ENCODE measurements around the gene GDPD5. TPM values are rescaled to one million over a fixed set of nuclear protein-coding genes. Genes with fewer than 3 reads are reported as not detected.

GDPD5 gene
- total RNA-seq, 2 donors from 2014 or later = 3.0 to 8.6 TPM

DNA sequence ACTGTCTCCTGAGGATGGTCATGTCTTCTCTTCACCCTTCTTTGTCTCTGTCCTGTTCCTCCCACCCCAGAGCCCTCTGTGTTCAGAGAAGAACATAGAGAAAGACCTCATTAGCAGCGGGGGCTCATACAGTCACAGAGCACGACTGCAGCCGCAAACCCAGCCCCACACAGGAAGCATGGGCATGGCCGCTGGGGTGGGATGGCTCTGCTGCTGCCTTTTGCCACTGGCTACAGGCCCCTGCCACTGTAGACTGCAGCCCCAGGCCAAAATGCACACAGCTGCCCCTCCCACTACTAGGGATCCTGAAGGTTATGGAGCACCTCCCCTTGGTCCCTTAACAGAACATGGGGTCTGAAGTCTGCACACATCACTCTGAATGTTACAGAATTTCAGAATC, 57.9 kb downstream of the GDPD5 start:
- H3K4me1 Mint-ChIP-seq = peaks cover 24% of the 10 kb centered on the region
- Histone ChIP-seq H3K27me3 (ENCODE audit: control insufficient read depth, insufficient read depth, low read length, poor library complexity, severe bottlenecking) (no peaks in the 10 kb centered on the region), H3K36me3 (ENCODE audit: control insufficient read depth, insufficient read depth, low read length) (no peaks in the 10 kb centered on the region), H3K4me1 (ENCODE audit: control insufficient read depth, insufficient read depth, low read length) (peaks cover 19% of the 10 kb centered on the region), H3K27ac (ENCODE audit: low read depth, low read length) (no peak overlapping the region), H3K9ac (ENCODE audit: extremely low read depth, low read length, poor library complexity, severe bottlenecking) (no peak overlapping the region), H3K4me3 (ENCODE audit: low read length) (no peak overlapping the region), H3K9me3 (ENCODE audit: control insufficient read depth, low read length) (no peaks in the 10 kb centered on the region)
- no peaks in the 10 kb centered on the region for H3K36me3 Mint-ChIP-seq (ENCODE audit: low read depth)
- H3K27ac Mint-ChIP-seq = no peak overlapping the region
- 80 to 88% methylated on average over 1 to 4 of the region's 4 CpGs for WGBS, 2 experiments (ENCODE audit: insufficient coverage in 1 of 2, insufficient read length in 1 of 2)
- H3K9me3 Mint-ChIP-seq = no peaks in the 10 kb centered on the region
- no peak overlapping the region for H3K4me3 Mint-ChIP-seq
- no peaks in the 10 kb centered on the region for H3K27me3 Mint-ChIP-seq (ENCODE audit: insufficient read depth)
- no peak for DNase-seq
- TF ChIP-seq, protein P1, sequence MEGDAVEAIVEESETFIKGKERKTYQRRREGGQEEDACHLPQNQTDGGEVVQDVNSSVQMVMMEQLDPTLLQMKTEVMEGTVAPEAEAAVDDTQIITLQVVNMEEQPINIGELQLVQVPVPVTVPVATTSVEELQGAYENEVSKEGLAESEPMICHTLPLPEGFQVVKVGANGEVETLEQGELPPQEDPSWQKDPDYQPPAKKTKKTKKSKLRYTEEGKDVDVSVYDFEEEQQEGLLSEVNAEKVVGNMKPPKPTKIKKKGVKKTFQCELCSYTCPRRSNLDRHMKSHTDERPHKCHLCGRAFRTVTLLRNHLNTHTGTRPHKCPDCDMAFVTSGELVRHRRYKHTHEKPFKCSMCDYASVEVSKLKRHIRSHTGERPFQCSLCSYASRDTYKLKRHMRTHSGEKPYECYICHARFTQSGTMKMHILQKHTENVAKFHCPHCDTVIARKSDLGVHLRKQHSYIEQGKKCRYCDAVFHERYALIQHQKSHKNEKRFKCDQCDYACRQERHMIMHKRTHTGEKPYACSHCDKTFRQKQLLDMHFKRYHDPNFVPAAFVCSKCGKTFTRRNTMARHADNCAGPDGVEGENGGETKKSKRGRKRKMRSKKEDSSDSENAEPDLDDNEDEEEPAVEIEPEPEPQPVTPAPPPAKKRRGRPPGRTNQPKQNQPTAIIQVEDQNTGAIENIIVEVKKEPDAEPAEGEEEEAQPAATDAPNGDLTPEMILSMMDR (conservative IDR thresholded peaks at IDR 0.05) = no peak

DNA sequence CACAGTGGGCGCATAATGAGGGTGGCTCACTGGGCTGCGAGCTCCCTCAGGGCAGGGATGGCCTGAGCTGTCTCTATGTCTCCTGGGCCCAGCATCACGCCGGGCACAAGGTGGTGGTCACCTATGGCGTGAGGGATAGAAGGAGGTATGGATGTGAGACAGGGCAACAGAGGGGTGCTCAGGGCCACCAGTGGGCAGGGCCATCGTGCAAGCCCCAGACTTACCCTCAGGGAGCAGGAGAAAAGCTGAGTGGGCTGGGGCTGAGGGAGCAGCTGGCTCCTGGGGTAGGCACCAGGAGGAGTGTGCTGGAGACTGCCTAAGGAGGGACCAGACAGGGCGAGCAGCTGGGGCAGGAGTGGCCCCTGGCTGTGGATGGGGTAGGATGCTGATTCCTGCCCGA, 58.4 kb downstream of the GDPD5 start:
- Mint-ChIP-seq H3K4me1 (peaks cover 30% of the 10 kb centered on the region), H3K4me3 (no peak overlapping the region), H3K27me3 (ENCODE audit: insufficient read depth) (no peaks in the 10 kb centered on the region), H3K36me3 (ENCODE audit: low read depth) (no peaks in the 10 kb centered on the region), H3K9me3 (no peaks in the 10 kb centered on the region), H3K27ac (no peak overlapping the region)
- 89 to 93% methylated on average over 2 to 7 of the region's 8 CpGs for WGBS, 2 experiments (ENCODE audit: insufficient coverage in 1 of 2, insufficient read length in 1 of 2)
- Histone ChIP-seq H3K27me3 (ENCODE audit: control insufficient read depth, insufficient read depth, low read length, poor library complexity, severe bottlenecking) (no peaks in the 10 kb centered on the region), H3K27ac (ENCODE audit: low read depth, low read length) (no peak overlapping the region), H3K9me3 (ENCODE audit: control insufficient read depth, low read length) (no peaks in the 10 kb centered on the region), H3K9ac (ENCODE audit: extremely low read depth, low read length, poor library complexity, severe bottlenecking) (no peak overlapping the region), H3K36me3 (ENCODE audit: control insufficient read depth, insufficient read depth, low read length) (no peaks in the 10 kb centered on the region), H3K4me3 (ENCODE audit: low read length) (no peak overlapping the region), H3K4me1 (ENCODE audit: control insufficient read depth, insufficient read depth, low read length) (peaks cover 19% of the 10 kb centered on the region)
- TF ChIP-seq, protein P1 (conservative IDR thresholded peaks at IDR 0.05) = no peak
- no peak for DNase-seq

DNA sequence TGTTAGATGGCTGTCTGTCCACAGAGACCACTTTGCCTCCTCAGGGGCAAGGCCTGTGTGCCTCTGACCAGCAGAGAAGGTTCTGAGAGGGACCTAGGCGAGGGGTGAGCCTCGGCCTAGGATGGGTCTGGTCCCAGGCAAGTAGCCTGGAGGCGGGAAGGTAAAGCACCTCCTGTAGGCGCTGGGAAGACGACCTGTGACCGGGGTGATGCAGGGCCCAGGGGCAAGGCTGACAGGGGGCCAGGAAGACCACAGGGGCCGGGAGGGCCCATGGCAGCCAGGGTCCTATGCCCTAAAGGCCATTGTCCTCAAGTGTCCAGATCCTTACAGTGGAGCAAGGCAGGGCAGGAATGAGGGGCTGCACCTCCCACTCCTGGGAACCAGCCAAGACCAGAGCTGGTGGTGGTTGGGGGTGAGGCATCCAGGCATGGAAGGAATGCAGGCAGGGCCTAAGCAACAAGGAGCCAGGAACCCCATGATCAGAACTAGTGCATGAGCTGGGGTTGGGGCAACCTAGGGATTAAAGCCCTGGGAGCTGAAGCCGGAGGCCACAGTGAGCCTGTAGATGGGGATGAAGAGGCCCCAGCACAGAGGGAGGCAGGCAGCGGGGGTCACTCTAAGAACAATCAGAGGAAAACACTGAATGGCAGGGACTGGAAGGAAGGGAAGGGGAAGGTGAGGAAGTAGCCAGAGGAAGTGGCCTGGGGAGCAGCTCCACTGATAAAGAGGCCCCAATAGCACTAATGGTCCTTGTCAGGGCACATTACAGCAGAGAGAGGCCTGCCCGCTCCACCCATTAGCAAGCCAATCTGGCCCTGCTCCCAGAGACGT, 59.8 kb downstream of the GDPD5 start:
- Histone ChIP-seq H3K9me3 (ENCODE audit: control insufficient read depth, low read length) (no peaks in the 10 kb centered on the region), H3K27me3 (ENCODE audit: control insufficient read depth, insufficient read depth, low read length, poor library complexity, severe bottlenecking) (no peaks in the 10 kb centered on the region), H3K36me3 (ENCODE audit: control insufficient read depth, insufficient read depth, low read length) (no peaks in the 10 kb centered on the region), H3K4me1 (ENCODE audit: control insufficient read depth, insufficient read depth, low read length) (peaks cover 22% of the 10 kb centered on the region), H3K4me3 (ENCODE audit: low read length) (no peak overlapping the region), H3K9ac (ENCODE audit: extremely low read depth, low read length, poor library complexity, severe bottlenecking) (no peak overlapping the region), H3K27ac (ENCODE audit: low read depth, low read length) (no peak overlapping the region)
- H3K4me1 Mint-ChIP-seq = peaks cover 31% of the 10 kb centered on the region
- H3K36me3 Mint-ChIP-seq (ENCODE audit: low read depth) = no peaks in the 10 kb centered on the region
- H3K27ac Mint-ChIP-seq = peak overlapping the region; percentile 56
- H3K27me3 Mint-ChIP-seq (ENCODE audit: insufficient read depth) = no peaks in the 10 kb centered on the region
- peak; percentile 71 for DNase-seq
- WGBS, 2 experiments (ENCODE audit: insufficient coverage in 1 of 2, insufficient read length in 1 of 2) = 83 to 86% methylated on average over 9 to 11 of the region's 11 CpGs
- TF ChIP-seq, protein P1 (conservative IDR thresholded peaks at IDR 0.05) = no peak
- no peaks in the 10 kb centered on the region for H3K9me3 Mint-ChIP-seq
- H3K4me3 Mint-ChIP-seq = no peak overlapping the region
